ENCODE results near the gene L3MBTL4. TPM values are rescaled to one million over a fixed set of nuclear protein-coding genes. Genes with fewer than 3 reads are reported as not detected.

Gene L3MBTL4
- total and polyA plus RNA-seq, 10 of the 15 experiments (the other 5 are each of a cell fraction or from before 2014, with no cell fraction given), result 1.3 to 8.7 (median 3.8) TPM

DNA sequence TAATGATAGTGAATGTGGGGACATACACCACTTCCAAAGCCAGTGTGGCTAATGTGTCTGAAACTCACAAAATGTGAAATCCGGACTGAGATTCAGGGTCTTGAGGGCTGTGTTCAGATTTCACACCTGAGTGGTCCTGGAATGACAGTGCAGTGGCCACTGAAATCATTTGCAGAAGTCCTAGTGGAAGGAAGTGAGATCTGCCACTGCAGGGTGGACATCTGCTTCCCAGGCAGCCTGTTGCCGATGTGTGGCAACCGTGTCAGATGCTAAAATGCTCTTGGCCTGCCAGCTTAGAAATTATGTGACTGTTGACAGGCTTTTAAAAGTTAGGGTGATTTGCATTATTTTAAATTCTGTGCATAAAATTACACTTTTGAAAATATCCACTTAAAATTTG lies 441.6 kb downstream of the L3MBTL4 start:
- intact Hi-C loops (cut with micrococcal nuclease; ENCODE audit: unreplicated experiment) (loop anchor here (10.0 kb wide), 1 partner anchor 442 kb away; the partner anchor contains the start of gene L3MBTL4), in situ Hi-C loops (cut with MboI) (no loop called here)
- DNase-seq (ENCODE audit: low read depth, low spot score) (peak; percentile 55), FAIRE-seq (no peak), ATAC-seq (no peak; the same call in 2 of the 3 replicates)
- Histone ChIP-seq H3K9ac (ENCODE audit: control insufficient read depth, insufficient read depth, low read length) (no peak overlapping the region), H3K9me3 (replicated peaks; ENCODE audit: control insufficient read depth, insufficient read depth, low read length) (peaks cover 3% of the 10 kb centered on the region; the same call in 2 of the 3 replicates), H4K20me1 (ENCODE audit: control insufficient read depth, insufficient read depth) (no peaks in the 10 kb centered on the region), H2AFZ (ENCODE audit: control insufficient read depth, low read depth, low read length) (no peak overlapping the region), H3K4me2 (ENCODE audit: control insufficient read depth, insufficient read depth) (peak overlapping the region; percentile 38; the same call in 1 of the 2 replicates), H3K27me3 (replicated peaks in 1 of 2; ENCODE audit: control insufficient read depth in 2 of 2, insufficient read depth in 2 of 2, low read length in 1 of 2) (no peaks in the 10 kb centered on the region; a peak in 1 of 4 replicates), H3K4me1 (ENCODE audit: control insufficient read depth, insufficient read depth, low read length) (peaks cover 50% of the 10 kb centered on the region), H3K79me2 (ENCODE audit: control insufficient read depth, insufficient read depth, low read length) (no peaks in the 10 kb centered on the region), H3K36me3 (ENCODE audit: control insufficient read depth in 2 of 2, insufficient read depth in 2 of 2, low read length in 1 of 2) (no peaks in the 10 kb centered on the region), H3K4me3 (no peak overlapping the region), H3K27ac (ENCODE audit: control insufficient read depth, insufficient read depth) (no peak overlapping the region)
- CTCF ChIA-PET, result interaction anchor here (1.4 to 2.1 kb wide), 2 partner anchors 9 to 246 kb away, joined by 3 to 5 read pairs; no protein-coding TSS in a partner anchor
- BruUV-seq (replicated peaks), result no TSS peak
- SMC1A ChIA-PET (ENCODE audit: uncharacterized antibody, unreplicated experiment), result interaction anchor here (0.6 to 1.2 kb wide), 2 partner anchors 10 to 390 kb away, joined by 3 to 5 read pairs; no protein-coding TSS in a partner anchor
- POLR2A ChIA-PET, result no interaction called here
- WGBS (ENCODE audit: insufficient coverage, insufficient replicate concordance, low lambda C conversion rate, missing lambda C conversion rate), result 49% methylated on average over 3 of the region's 3 CpGs
- TF ChIP-seq SPI1 (IDR thresholded peaks at IDR 0.05; ENCODE audit: borderline replicate concordance, insufficient read depth, low read depth, low read length), result peak; percentile 80; the same call in 1 of the 2 replicates
- TF ChIP-seq PAX5 (IDR thresholded peaks at IDR 0.05; ENCODE audit: borderline replicate concordance, low read depth, low read length), result peak; percentile 84
- peak; percentile 44; the same call in 1 of the 2 replicates for TF ChIP-seq JUNB (IDR thresholded peaks at IDR 0.05)
- peak; percentile 59; the same call in 1 of the 2 replicates for TF ChIP-seq BCL11A (IDR thresholded peaks at IDR 0.05; ENCODE audit: low read depth, low read length)
- peak; percentile 36; the same call in 1 of the 2 replicates for TF ChIP-seq EED (IDR thresholded peaks at IDR 0.05; ENCODE audit: low read depth)
- TF ChIP-seq, protein P1, sequence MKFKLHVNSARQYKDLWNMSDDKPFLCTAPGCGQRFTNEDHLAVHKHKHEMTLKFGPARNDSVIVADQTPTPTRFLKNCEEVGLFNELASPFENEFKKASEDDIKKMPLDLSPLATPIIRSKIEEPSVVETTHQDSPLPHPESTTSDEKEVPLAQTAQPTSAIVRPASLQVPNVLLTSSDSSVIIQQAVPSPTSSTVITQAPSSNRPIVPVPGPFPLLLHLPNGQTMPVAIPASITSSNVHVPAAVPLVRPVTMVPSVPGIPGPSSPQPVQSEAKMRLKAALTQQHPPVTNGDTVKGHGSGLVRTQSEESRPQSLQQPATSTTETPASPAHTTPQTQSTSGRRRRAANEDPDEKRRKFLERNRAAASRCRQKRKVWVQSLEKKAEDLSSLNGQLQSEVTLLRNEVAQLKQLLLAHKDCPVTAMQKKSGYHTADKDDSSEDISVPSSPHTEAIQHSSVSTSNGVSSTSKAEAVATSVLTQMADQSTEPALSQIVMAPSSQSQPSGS (IDR thresholded peaks at IDR 0.05; ENCODE audit: low read length), result peak; percentile 15; the same call in 1 of the 2 replicates
- TF ChIP-seq POU2F2 (IDR thresholded peaks at IDR 0.05; ENCODE audit: borderline replicate concordance, low read depth, low read length), result peak; percentile 34; the same call in 1 of the 3 replicates
- TF ChIP-seq KLF5 (IDR thresholded peaks at IDR 0.05; ENCODE audit: partially characterized antibody), result no peak
- 0 out of 2 replicates have a peak, but pooled peaks have one; percentile 14 for TF ChIP-seq TCF3 (IDR thresholded peaks at IDR 0.05; ENCODE audit: borderline replicate concordance, insufficient read depth, low read depth, low read length)
- no peak for TF ChIP-seq CBFB (IDR thresholded peaks at IDR 0.05; ENCODE audit: low read depth)
- TF ChIP-seq CREM (IDR thresholded peaks at IDR 0.05; ENCODE audit: low read depth), result 0 out of 2 replicates have a peak, but pooled peaks have one; percentile 12
- TF ChIP-seq WRNIP1 (IDR thresholded peaks at IDR 0.05; ENCODE audit: borderline replicate concordance, low read depth, low read length), result no peak
- no peak for TF ChIP-seq NR2F1 (conservative IDR thresholded peaks at IDR 0.05)
- peak; percentile 70 for TF ChIP-seq IRF4 (IDR thresholded peaks at IDR 0.05; ENCODE audit: low read depth, low read length)
- TF ChIP-seq MEF2A (IDR thresholded peaks at IDR 0.05; ENCODE audit: insufficient read depth, low read depth, low read length), result peak; percentile 8; the same call in 1 of the 2 replicates
- TF ChIP-seq IKZF2 (IDR thresholded peaks at IDR 0.05), result no peak
- peak; percentile 83 for TF ChIP-seq RUNX3 (IDR thresholded peaks at IDR 0.05; ENCODE audit: low read length)
- RAD21 ChIA-PET (ENCODE audit: unreplicated experiment), result no interaction called here
